ENCODE results near the gene SGCE. TPM values are rescaled to one million over a fixed set of nuclear protein-coding genes. Genes with fewer than 3 reads are reported as not detected.

Gene SGCE, protein sequence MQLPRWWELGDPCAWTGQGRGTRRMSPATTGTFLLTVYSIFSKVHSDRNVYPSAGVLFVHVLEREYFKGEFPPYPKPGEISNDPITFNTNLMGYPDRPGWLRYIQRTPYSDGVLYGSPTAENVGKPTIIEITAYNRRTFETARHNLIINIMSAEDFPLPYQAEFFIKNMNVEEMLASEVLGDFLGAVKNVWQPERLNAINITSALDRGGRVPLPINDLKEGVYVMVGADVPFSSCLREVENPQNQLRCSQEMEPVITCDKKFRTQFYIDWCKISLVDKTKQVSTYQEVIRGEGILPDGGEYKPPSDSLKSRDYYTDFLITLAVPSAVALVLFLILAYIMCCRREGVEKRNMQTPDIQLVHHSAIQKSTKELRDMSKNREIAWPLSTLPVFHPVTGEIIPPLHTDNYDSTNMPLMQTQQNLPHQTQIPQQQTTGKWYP
- total RNA-seq = 10 to 100 TPM; 43.4 to 56.6 TPM

DNA sequence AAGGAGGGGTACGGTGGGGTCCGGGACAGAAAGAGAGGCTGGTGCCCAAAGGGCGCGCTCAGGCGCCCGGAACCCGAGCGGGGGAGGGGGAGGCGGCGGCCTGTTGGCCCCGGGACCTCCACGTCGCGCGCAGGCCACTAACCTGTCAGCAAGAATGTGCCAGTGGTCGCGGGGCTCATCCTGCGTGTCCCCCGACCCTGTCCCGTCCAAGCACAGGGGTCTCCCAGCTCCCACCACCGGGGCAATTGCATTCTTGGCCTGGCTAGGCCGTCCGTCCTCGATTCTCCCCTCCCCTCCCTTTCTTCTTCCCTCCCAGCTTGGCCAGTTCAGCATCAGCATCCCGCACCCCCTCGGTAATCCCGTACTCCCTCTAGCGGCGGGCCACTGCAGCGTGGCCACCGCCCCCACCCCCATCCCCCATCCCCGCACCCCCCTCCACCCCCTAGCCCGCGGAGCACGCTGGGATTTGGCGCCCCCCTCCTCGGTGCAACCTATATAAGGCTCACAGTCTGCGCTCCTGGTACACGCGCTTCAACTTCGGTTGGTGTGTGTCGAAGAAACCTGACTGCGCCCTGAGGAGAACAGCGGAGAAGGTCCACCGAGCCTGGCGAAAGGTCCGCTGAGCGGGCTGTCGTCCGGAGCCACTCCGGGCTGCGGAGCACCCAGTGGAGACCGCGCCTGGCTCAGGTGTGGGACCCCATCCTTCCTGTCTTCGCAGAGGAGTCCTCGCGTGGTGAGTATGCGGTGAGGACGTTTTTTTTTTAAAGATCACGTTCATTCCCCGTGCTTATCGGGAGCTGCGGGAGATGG, at the start of gene SGCE:
TSS of gene SGCE (minus strand) at position 286 of the 810 bp plus-strand sequence. CDS start at position 251, 35 bp downstream.

Other genes starting within 250 kb of the SGCE start
- 10 to 100 TPM; 15.7 to 18.6 TPM for gene CASD1, start 146.3 kb downstream of the SGCE start, total RNA-seq

Measured in melanocyte of skin (primary cell).